GM12873 (cell line): ENCODE data around the gene RHBDF1.

Source experiments
- TF ChIP-seq, protein P1 (sequence below): IDR thresholded peaks from 2 replicates; pipeline ENCODE4 v1.5.1; 2012; ENCODE audit warnings: low read depth, mild to moderate bottlenecking, moderate library complexity, low read length, control low read depth; ENCODE audit not compliant: insufficient read depth; ENCODE audit errors: missing control alignments

RHBDF1 gene

GRCh38 chr16:76535-77272, 4.3 kb upstream of the RHBDF1 start:
- TF ChIP-seq, protein P1, sequence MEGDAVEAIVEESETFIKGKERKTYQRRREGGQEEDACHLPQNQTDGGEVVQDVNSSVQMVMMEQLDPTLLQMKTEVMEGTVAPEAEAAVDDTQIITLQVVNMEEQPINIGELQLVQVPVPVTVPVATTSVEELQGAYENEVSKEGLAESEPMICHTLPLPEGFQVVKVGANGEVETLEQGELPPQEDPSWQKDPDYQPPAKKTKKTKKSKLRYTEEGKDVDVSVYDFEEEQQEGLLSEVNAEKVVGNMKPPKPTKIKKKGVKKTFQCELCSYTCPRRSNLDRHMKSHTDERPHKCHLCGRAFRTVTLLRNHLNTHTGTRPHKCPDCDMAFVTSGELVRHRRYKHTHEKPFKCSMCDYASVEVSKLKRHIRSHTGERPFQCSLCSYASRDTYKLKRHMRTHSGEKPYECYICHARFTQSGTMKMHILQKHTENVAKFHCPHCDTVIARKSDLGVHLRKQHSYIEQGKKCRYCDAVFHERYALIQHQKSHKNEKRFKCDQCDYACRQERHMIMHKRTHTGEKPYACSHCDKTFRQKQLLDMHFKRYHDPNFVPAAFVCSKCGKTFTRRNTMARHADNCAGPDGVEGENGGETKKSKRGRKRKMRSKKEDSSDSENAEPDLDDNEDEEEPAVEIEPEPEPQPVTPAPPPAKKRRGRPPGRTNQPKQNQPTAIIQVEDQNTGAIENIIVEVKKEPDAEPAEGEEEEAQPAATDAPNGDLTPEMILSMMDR = no peak

DNA sequence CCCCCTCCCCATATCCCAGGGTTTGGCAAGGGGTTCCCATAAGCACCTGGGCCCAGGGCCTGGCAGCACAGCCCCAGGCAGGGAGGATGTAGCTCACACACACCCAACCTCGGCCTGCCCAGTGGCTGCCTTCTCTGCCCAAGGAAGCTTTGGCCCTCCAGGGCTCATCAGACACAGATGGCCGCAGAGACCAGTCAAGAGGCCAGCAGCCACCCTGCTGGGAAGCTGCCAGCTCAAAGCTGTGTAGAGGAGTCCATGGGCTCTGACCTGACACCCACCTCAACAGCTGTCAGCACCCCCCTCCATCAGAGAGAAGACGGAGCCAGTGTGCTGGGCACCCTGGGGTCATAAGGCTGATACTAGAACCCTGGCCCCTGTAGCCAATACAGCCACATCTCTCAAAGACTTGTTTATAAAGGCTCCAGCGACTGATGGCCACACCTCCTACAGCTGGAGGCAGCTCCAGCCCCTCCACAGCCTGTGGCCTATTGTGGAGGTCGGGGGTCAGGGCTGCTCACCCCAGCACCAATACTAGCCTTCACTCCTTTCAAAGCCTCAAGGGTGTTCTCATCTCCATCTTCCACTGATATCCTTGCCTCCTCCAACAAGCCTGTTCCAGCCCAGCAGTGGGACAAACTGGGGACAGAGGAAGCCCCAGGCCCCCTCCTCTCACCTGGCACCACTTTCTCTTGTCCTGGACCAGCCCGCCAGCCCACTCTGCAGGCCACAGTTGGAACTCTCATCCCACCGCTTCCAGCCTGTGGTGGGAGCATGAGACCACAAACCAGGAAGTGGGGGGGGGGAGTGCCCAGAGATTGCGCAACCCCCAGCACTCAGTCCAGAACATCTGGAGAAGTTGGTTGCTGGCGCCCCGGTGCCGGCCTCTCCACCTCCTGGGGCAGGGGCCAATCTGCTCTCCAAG, 3.4 kb upstream of the RHBDF1 start:
- TF ChIP-seq, protein P1 = no peak

GRCh38 chr16:74747-75334, 2.4 kb upstream of the RHBDF1 start:
- TF ChIP-seq, protein P1 = no peak

GRCh38 chr16:74051-74746, 1.8 kb upstream of the RHBDF1 start:
- TF ChIP-seq, protein P1 = no peak

GRCh38 chr16:71540-72401, 660 bp downstream of the RHBDF1 start:
- TF ChIP-seq, protein P1 = no peak

GRCh38 chr16:71210-71539, 1.3 kb downstream of the RHBDF1 start:
- TF ChIP-seq, protein P1 = no peak
